Glutamatergic neuron (in vitro differentiated cells): ENCODE data around the gene SNTB2. TPM values are rescaled to one million over a fixed set of nuclear protein-coding genes. Genes with fewer than 3 reads are reported as not detected.
A peak's percentile ranks its signal among the peaks of the same experiment; 100 is the strongest.

Experiments used
- DNase-seq: peaks from one replicate; pipeline ENCODE4 v3.0.0; 2022
- H3K27ac Mint-ChIP-seq: one replicate; pipeline ENCODE4 v1.8.0; 2020; ENCODE audit warnings: mild to moderate bottlenecking, mixed read lengths, inconsistent platforms; ENCODE audit not compliant: unreplicated experiment
- H3K27me3 Mint-ChIP-seq: one replicate; pipeline ENCODE4 v1.8.0; 2020; ENCODE audit warnings: mild to moderate bottlenecking, moderate library complexity, mixed read lengths, inconsistent platforms; ENCODE audit not compliant: unreplicated experiment
- H3K36me3 Mint-ChIP-seq: one replicate; pipeline ENCODE4 v1.8.0; 2020; ENCODE audit warnings: mild to moderate bottlenecking, mixed read lengths, inconsistent platforms; ENCODE audit not compliant: unreplicated experiment
- H3K4me1 Mint-ChIP-seq: one replicate; pipeline ENCODE4 v1.8.0; 2020; ENCODE audit warnings: mild to moderate bottlenecking, low read depth, mixed read lengths, inconsistent platforms; ENCODE audit not compliant: unreplicated experiment
- H3K4me3 Mint-ChIP-seq: one replicate; pipeline ENCODE4 v1.8.0; 2020; ENCODE audit warnings: mild to moderate bottlenecking, mixed read lengths, inconsistent platforms; ENCODE audit not compliant: unreplicated experiment
- H3K9me3 Mint-ChIP-seq: one replicate; pipeline ENCODE4 v1.8.0; 2020; ENCODE audit warnings: mild to moderate bottlenecking, moderate library complexity, mixed read lengths, inconsistent platforms; ENCODE audit not compliant: unreplicated experiment
- CTCF ChIP-seq: fragments of 200-600 bp; sonication (generic); IDR thresholded peaks from one replicate; pipeline ENCODE4 v1.5.0; 2021; ENCODE audit not compliant: partially characterized antibody, unreplicated experiment
- total RNA-seq: library from RNA; stranded (reverse); fragmentation: NEBNext Ultra II Directional; extraction: Animal tissue kit (Norgen Biotek cat#: 25700); gene quantifications from one replicate; pipeline ENCODE4 v1.2.1, GENCODE V29; 2021; ENCODE audit not compliant: unreplicated experiment

SNTB2 gene
- total RNA-seq, 1 donor from 2014 or later: 26.8 TPM

GRCh38 chr16:69190046-69190588 is 3.2 kb downstream of the SNTB2 start:
- Mint-ChIP-seq H3K9me3 (peaks cover 3% of the 10 kb centered on the region), H3K36me3 (no peaks in the 10 kb centered on the region), H3K4me1 (peaks cover 26% of the 10 kb centered on the region), H3K27ac (peak overlapping the region; percentile 29), H3K4me3 (peak overlapping the region; percentile 61), H3K27me3 (peaks cover 2% of the 10 kb centered on the region)
- DNase-seq: no peak
- TF ChIP-seq CTCF: no peak

- Mint-ChIP-seq H3K27me3 (peaks cover 2% of the 10 kb centered on the region), H3K4me1 (peaks cover 26% of the 10 kb centered on the region), H3K36me3 (no peaks in the 10 kb centered on the region), H3K27ac (no peak overlapping the region), H3K9me3 (peaks cover 3% of the 10 kb centered on the region), H3K4me3 (no peak overlapping the region)
- no peak for DNase-seq
- TF ChIP-seq CTCF: no peak
Observed at GRCh38 chr16:69190598-69190997, 3.6 kb downstream of the SNTB2 start.

- DNase-seq: no peak
- Mint-ChIP-seq H3K4me1 (peaks cover 26% of the 10 kb centered on the region), H3K27me3 (no peaks in the 10 kb centered on the region), H3K4me3 (peak overlapping the region; percentile 30), H3K36me3 (no peaks in the 10 kb centered on the region), H3K9me3 (peaks cover 3% of the 10 kb centered on the region), H3K27ac (no peak overlapping the region)
- no peak for TF ChIP-seq CTCF
Observed at GRCh38 chr16:69191136-69191535, 4.2 kb downstream of the SNTB2 start.

- Mint-ChIP-seq H3K27ac (no peak overlapping the region), H3K27me3 (no peaks in the 10 kb centered on the region), H3K9me3 (no peaks in the 10 kb centered on the region), H3K4me3 (no peak overlapping the region), H3K36me3 (no peaks in the 10 kb centered on the region), H3K4me1 (peaks cover 15% of the 10 kb centered on the region)
- DNase-seq: no peak
- no peak for TF ChIP-seq CTCF
Observed at GRCh38 chr16:69193855-69194254, 6.9 kb downstream of the SNTB2 start.

- no peak overlapping the region for H3K27ac Mint-ChIP-seq
- H3K27me3 Mint-ChIP-seq: no peaks in the 10 kb centered on the region
- TF ChIP-seq CTCF: no peak
- no peak for DNase-seq
- H3K4me1 Mint-ChIP-seq: peaks cover 15% of the 10 kb centered on the region
- H3K9me3 Mint-ChIP-seq: no peaks in the 10 kb centered on the region
- H3K4me3 Mint-ChIP-seq: no peak overlapping the region
- H3K36me3 Mint-ChIP-seq: no peaks in the 10 kb centered on the region
Observed at GRCh38 chr16:69194488-69194887, 7.5 kb downstream of the SNTB2 start.
